T-helper 1 cell treated with Interleukin-12 subunit alpha and Interleukin-12 subunit beta and Interleukin-4 antibody, amounts not matched to agents 30 ng/mL and 1 ng/mL, for 36 hours (primary cell): ENCODE measurements around the gene SPOP. TPM values are rescaled to one million over a fixed set of nuclear protein-coding genes. Genes with fewer than 3 reads are reported as not detected.
"Not testable (repeated sequence)": the region's sequence is repeated elsewhere in the genome, so short reads cannot be mapped to it uniquely, and the experiment has no call there.

Experiments used
- intact Hi-C: fragments of 100-400 bp; cut with micrococcal nuclease; formaldehyde crosslinking; loops from one replicate; pipeline ENCODE4 v1.15.1; 2024
- total RNA-seq: library from RNA; stranded (reverse); gene quantifications from 2 replicates; pipeline ENCODE4 v1.2.3, GENCODE V29; 2022

Gene SPOP
- total RNA-seq, 1 donor from 2014 or later = 72.2 TPM

GRCh38 chr17:49555495-49556222 lies 122.2 kb downstream of the SPOP start:
- intact Hi-C loops = loop anchor here (1.0 kb wide), 4 partner anchors 59 to 240 kb away; no protein-coding TSS in a partner anchor

GRCh38 chr17:49554694-49555494 lies 123.0 kb downstream of the SPOP start:
- intact Hi-C loops = no loop called here

GRCh38 chr17:49553676-49554335 lies 124.1 kb downstream of the SPOP start:
- intact Hi-C loops = no loop called here

DNA sequence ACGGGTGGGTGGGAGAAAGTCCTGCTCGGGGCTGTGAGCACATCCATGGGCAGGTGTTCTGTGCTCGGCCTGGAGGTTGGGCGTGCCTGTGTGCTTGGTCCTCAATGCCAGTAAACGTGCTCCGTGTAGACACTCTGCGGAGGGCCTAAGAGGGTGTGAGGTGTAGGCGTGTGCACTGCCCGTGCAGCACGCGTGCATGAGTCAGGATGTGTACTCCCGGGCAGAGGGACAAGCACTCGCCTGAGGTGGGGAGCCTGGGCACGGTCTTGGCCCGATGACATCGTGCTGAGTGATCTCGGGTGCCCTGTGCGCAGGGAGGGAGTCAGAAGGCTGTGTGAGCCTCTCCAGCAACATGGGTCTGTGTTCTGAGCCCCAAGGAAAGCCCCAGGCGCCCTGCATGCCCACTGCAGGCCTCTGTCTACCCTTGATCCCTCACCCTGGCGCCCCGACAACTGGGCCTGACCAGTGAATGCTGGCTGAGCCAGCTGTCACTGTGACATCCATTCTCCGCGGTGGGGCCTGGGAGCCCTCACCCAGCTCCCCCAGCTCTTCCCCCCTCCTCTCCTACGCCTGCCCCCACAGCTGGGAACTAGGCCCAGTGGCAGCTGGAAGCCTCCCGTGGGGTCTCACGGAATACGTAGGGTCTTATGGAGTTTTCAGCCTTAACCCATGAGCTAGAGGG lies 125.7 kb downstream of the SPOP start:
- intact Hi-C loops = no loop called here

DNA sequence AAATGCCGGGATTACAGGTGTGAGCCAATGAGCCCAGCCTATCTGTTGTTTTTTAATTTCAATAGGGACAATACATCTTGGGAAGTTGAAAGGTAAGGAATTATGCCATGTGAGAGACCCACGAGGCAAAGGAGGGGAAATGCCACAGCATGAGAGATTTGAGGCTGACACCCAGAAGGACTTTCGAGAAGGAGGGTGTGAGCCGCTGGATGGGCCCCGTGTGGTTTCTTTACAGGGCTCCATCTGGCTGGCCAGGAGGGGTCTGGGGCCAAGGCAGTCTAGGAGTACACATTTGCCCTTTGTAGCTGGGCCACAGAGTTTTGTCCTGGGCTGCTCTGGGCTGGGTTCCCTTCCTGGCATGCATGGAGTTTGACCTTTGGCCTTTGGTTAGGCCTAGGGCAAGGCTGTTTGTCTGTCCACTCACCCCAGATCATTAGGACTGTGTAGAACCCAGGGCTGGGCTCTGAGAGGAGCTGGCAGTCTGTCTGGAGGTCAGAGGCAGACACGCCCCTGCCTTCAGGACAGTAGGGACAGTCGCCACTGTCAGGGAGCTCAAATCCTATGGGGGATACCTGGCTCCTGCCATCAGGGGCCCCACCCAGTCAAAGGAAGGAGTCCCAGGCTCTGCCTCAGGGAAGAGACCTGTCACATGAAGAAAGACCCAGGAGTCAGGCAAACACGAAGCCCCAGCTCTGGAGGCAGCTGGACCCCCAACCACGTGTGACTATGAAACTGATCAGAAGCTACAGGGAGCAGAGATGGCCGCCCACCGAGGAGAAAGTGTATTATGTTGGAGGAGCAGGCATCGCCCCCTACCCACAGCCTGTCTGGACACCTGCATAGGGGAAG lies 126.5 kb downstream of the SPOP start:
- intact Hi-C loops = no loop called here

DNA sequence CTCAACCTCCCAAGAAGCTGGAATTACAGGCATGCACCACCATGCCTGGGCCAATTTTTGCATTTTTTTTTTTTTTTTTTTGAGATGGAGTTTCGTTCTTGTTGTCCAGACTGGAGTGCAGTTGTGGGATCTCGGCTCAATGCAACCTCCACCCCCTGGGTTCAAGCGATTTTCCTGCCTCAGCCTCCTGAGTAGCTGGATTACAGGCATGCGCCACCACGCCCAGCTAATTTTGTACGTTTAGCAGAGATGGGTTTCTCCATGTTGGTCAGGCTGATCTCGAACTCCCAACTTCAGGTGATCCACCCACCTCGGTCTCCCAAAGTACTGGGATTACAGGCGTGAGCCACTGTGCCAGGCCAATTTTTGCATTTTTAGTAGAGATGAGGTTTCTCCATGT lies 127.1 kb downstream of the SPOP start:
- intact Hi-C loops = not testable (repeated sequence)

DNA sequence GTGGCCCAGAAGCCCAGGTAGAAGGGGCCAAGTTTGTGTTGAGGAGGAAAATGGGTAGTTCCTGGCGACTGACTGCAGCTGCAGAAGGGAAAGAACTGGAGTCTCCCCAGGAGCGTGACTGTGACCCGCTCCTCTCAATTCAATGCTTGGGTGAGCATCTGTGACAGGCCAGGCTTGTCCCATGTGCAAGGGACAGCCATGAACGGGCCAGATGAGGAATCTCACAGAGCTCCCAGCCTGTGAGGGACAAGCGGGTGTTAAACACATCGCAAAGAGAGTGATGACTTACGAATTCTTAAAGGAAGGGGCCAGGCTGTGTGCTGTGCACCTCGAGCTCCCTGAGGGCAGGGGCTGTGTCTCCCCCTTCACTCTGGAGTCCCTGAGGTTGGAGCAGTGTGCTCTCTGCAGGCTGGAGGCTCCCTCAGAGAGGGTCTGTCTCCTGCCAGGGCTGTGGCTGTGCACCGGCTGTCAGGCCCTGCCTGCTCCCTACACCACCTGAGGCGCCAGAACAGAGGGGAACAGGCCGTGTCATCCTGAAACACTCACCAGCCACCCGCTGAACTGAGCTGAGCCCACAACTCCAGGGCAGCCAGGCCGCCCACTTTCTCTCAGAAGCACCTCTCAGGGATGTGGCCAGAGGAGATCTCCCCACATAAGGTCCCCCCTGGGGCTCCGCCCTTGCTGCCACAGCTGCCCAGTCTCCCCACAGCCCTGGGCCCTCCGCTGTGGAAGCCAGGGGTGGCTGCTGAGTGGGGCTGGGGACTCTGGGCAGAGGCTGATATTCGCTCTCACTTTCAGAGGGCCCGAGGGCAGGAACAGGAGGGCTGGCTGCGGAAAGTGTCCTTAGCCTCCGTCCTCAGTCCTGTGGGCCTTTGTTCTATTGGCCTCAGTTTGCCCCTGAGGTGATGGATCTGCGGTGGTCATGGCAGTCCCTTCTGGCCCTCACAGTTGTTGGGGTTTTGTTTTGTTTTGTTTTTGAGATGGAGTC lies 127.9 kb downstream of the SPOP start:
- intact Hi-C loops = no loop called here

- intact Hi-C loops = no loop called here
These were observed 128.6 kb downstream of the SPOP start for GRCh38 chr17:49549311-49549605.

Other genes starting within 250 kb of the SPOP start
- 0.12 and 0.17 TPM in 2 replicates for gene NGFR, start 182.8 kb downstream of the SPOP start, total RNA-seq
- gene NXPH3, start 102.2 kb downstream of the SPOP start, total RNA-seq = not detected in 2 replicates
- 82.5 and 90.3 TPM in 2 replicates for gene SLC35B1, start 29.9 kb upstream of the SPOP start, total RNA-seq
- gene FAM117A, start 86.0 kb upstream of the SPOP start, total RNA-seq = 37.4 and 48.9 TPM in 2 replicates
- gene KAT7, start 110.6 kb upstream of the SPOP start, total RNA-seq = 79.6 and 89.8 TPM in 2 replicates
- not detected in 2 replicates for gene TAC4, start 170.0 kb upstream of the SPOP start, total RNA-seq